ENCODE data around the gene MVB12B.
A peak's percentile ranks its signal among the peaks of the same experiment; 100 is the strongest.
"Not testable (repeated sequence)": the region's sequence is repeated elsewhere in the genome, so short reads cannot be mapped to it uniquely, and the experiment has no call there.

Gene MVB12B

GRCh38 chr9:126527109-126527825 lies 200.6 kb downstream of the MVB12B start:
- DNase-seq = no peak

DNA sequence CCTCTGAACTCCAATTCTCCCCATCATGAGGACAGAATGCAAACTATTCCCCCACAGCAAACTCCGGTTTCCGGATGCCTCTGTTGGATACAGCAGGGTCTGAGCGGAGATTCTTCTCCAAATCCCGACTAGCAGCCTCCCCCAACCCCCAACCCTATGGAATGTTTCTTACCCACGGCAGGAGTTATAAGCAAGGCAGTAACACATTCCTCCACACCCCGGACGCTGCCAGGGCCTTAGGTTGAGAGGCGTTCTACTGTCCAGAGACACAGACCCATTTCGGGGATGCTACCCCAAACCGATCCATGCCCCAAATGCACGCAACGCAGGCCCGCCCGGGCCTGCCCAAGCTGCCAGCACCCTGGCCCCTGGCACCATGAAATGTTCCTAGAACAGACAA lies 201.5 kb downstream of the MVB12B start:
- no peak for DNase-seq

DNA sequence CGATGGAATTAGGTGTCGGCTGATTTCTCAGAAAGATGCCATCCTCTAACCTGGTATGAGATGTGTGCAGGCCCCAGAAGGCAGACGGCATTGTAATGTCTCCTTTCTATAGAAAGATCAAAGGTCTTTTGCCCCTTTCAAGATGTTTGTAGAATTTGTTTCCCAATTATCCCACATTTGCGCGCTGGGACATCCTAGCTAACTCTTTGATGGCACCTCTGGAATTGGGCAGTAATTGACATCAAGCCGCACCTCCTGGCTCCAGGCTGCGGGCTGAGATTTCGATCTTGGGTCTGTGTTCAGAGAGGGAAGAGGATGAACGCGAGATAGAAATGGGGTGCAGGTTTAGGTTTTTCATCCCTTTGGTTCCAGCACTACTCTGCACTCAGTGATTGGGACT lies 202.3 kb downstream of the MVB12B start:
- no peak for DNase-seq

- DNase-seq = no peak
Measured at GRCh38 chr9:126531035-126531571, 204.5 kb downstream of the MVB12B start.

GRCh38 chr9:126531591-126531990 lies 205.0 kb downstream of the MVB12B start:
- DNase-seq = no peak

GRCh38 chr9:126532019-126532462 lies 205.4 kb downstream of the MVB12B start:
- no peak for DNase-seq

GRCh38 chr9:126532489-126532888 lies 205.9 kb downstream of the MVB12B start:
- DNase-seq = no peak

DNA sequence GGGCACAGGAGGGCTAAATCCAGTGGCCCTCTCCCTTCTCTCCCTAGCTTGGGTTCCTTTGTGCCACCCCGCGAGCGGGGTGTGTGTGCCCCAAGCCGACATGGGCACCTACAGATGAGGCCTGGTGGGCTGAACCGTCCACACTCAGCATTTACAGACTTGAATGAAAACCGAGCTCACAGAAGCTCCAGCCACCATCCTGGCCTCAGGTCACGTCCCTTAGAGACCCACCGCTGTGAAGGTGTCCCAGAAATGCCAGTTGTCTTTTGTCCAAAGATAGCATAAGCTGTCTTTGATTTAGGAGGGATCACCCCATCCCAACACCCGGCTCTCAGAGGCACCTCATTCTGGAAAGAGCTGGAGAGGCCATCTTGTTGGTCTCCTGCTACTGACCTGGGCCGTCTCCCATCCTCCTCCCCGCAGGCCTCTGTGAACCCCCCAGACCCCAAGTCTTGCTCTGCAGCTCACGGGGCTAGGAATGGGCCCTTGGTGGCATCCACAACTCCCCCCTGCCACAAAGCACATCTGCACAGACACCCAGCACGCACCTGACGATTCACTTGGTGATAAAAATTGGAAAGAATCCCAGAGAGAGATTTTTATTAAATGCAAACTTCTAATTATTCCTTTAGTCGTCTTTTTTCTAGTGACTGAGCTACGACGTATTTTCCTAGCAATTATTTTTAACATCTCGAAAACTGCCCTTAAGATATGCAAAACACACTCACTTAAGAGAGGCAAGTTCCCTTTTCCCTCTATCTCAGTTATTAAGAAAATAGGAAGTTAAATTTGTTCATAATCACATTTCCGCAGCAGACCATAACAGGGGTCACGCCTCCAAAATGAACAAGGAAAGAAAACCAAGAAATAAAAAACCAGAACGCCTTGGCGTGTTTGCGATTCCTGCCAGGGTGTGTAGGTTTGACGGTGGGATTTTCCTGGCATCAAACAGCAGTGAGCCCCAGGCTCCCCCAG lies 206.6 kb downstream of the MVB12B start:
- DNase-seq = no peak

GRCh38 chr9:126533926-126534310 lies 207.3 kb downstream of the MVB12B start:
- DNase-seq = peak; percentile 71

DNA sequence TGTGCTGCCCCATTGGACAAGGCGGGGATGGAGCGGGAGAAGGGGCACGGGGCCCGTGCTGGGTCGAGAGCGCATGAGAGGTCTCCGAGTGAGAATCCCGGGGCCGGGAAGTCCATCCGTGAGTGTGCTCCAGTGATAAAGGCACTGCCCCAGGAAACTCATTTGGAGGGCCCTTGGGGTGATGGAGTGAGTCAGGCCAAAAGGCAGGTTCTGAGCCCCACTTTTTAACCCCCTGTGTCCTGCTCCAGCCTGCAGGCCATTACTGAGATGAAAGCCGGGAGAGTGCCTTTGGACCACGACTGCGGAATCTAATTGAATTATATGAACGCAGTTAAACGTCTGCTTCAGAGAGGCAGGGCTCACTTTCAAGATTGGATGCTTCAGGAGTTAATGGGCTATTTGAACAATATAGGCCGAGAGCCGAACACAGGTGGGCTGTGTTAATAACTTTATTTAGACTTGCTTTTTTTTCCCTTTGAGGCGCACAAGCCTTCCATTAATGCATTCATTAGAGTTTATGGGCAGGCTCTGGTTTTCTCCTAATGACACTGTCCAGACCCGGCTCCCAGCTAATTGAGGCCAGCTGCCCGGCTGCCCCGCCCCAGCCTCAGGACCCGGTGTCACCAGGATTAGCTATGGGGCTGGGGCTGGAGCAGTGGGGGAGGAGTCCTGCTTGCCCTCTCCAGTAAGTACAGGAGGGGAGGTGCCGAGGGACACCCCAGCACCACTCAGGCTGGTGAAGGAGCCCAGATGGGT lies 208.0 kb downstream of the MVB12B start:
- DNase-seq = peak; percentile 46

DNA sequence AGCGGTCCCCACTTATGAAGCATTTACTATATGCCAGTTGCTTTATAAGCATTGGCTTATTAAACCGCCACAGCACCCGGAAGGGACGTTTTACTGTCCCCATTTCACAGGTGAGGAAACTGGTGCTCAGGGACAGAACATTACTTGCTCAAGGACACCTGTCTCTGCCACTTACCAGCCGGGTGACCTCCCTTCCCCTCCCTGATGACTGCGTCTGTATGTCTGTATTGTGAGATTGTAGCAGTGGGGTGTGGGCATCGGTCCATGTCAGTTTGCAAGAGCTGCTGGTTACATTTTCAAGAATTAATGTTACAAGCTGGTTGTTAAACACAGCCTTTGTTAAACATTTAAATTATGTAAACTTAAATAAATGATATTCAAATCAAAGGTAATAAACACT lies 209.5 kb downstream of the MVB12B start:
- peak; percentile 91 for DNase-seq

- DNase-seq = no peak
Measured at GRCh38 chr9:126536841-126537465, 210.3 kb downstream of the MVB12B start.

DNA sequence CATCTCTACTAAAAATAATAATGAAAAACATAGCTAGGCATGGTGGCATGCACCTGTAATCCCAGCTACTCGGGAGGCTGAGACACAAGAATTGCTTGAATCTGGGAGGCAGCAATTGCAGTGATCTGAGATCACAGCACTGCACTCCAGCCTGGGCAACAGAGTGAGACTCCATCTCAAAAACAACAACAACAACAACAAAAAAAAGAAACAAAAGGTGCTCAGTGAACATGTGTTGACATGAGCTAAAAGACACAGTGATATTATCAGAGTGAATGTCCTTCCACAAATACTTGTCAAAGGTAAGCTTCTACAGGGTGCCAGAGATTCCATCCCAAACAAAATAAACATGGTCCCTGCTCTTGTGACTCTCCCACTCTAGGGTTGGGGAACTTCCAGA lies 211.9 kb downstream of the MVB12B start:
- no peak for DNase-seq

- not testable (repeated sequence) for DNase-seq
Measured at GRCh38 chr9:126540398-126540797, 213.8 kb downstream of the MVB12B start.

DNA sequence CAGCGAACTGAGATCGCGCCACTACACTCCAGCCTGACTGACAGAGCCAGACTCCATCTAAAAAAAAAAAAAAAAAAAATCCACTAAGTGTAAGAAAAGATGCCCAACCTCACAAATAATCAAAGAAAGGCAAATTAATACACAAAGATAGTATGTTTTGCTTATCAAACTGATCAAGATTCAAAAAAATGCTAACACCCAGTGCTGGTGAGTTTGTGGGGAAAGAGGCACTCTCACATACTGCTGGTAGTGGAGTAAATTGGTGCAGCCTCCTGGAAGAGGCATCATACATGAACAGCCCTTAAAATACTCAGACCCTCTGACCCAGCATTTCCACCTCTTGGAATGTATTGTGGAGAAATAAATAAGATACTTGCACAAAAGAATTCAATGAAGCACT lies 216.9 kb downstream of the MVB12B start:
- no peak for DNase-seq

- DNase-seq = no peak
Measured at GRCh38 chr9:126545106-126545505, 218.5 kb downstream of the MVB12B start.

GRCh38 chr9:126546036-126546435 lies 219.4 kb downstream of the MVB12B start:
- DNase-seq = no peak

DNA sequence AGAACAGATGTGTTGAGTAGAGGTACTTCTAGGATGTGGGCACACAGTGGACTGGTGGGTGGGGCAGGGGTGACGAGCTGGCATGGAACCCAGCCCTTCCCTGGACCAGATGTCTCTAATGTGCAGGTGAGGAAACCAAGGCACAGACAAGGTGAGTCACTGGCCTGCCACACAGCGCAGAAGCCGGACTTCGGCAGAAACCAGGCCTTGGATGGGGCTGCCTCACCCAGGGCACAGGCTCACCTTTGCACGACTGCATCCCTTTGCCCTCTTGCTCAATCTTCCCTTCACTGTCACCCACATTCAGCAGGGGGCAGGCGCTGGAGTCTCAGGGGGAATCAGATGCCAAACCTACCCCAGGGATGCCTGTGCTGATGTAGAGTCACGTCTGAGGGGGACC lies 221.7 kb downstream of the MVB12B start:
- no peak for DNase-seq

DNA sequence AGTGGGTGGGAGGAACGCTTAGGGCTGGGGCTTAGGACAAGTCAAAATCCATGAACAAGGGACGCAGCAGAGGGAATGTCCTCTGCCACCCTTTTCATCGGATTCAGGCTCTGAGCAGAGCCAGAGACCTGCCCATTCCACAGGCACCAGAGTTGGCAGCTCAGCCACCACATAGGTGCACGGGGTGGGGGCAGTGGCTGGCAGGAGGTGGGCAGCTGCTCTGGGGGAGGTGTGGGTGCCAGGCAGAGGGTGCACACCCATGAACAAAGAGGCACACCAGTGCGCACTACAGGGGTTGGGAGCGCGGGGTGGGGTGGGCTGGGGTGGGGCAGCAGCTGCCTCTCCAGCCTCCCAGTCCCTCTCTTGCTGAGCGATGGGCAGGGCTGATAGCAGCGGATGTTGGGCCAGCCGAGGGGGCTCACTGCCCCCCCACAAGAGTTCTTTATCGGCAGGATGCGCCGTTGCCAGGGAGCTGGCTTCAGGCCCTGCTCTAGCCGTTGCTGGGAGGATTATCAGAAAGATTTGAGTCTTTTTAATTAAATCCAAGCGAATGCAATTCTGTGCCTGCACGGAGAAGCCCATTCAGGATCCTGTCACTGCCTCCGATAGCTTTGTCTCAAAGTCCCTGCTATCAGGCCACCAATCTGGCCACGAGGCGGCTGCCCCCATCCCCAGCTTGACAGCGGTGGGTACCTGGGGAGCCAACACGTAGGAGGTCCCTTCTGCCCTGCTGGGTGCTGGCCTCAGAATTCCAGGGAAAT lies 222.8 kb downstream of the MVB12B start:
- no peak for DNase-seq

GRCh38 chr9:126550891-126551351 lies 224.3 kb downstream of the MVB12B start:
- no peak for DNase-seq

DNA sequence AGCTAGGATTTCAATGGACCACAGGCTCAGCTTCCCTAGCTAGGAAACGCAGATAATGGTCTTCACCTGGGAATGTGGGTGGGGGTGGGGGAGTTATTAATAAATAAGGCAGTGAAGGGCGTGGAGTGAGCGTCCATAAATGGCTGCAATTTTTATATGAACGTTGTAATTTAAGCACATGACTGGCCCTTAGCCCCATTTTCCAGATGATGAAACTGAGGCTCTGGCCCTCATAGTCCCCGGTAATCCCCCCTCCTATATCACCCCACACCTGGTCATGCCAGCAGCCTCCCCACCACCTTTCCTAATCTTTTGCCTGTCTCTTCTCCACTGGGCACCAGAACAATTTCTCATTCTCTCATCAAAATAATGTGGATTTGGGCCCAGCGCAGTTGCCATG lies 225.2 kb downstream of the MVB12B start:
- no peak for DNase-seq

- DNase-seq = no peak
Measured at GRCh38 chr9:126554292-126554691, 227.7 kb downstream of the MVB12B start.
